OCI-LY1 (cell line): ENCODE data around the gene FKBP15.

Experiments
- EZH2 ChIP-seq: fragments of 200-600 bp; sonication (generic), shearing (Covaris generic); IDR thresholded peaks from 2 replicates; pipeline ENCODE4 v1.8.0; 2017; ENCODE audit warnings: borderline replicate concordance, mixed run types, mild to moderate bottlenecking, antibody characterized with exemption, low read length, moderate library complexity, mixed read lengths
- TF ChIP-seq, protein P1 (sequence below): fragments of 200-600 bp; sonication (generic), shearing (Covaris generic); IDR thresholded peaks from 2 replicates; pipeline ENCODE4 v1.5.1; 2017; ENCODE audit warnings: mild to moderate bottlenecking, antibody characterized with exemption, low read length, moderate library complexity, mixed read lengths

GRCh38 chr9:113238859-113239232 is 17.8 kb upstream of the FKBP15 start:
- TF ChIP-seq, protein P1, sequence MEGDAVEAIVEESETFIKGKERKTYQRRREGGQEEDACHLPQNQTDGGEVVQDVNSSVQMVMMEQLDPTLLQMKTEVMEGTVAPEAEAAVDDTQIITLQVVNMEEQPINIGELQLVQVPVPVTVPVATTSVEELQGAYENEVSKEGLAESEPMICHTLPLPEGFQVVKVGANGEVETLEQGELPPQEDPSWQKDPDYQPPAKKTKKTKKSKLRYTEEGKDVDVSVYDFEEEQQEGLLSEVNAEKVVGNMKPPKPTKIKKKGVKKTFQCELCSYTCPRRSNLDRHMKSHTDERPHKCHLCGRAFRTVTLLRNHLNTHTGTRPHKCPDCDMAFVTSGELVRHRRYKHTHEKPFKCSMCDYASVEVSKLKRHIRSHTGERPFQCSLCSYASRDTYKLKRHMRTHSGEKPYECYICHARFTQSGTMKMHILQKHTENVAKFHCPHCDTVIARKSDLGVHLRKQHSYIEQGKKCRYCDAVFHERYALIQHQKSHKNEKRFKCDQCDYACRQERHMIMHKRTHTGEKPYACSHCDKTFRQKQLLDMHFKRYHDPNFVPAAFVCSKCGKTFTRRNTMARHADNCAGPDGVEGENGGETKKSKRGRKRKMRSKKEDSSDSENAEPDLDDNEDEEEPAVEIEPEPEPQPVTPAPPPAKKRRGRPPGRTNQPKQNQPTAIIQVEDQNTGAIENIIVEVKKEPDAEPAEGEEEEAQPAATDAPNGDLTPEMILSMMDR: no peak
- TF ChIP-seq EZH2: no peak
